Myocyte (in vitro differentiated cells): ENCODE measurements around the gene SOX10. TPM values are rescaled to one million over a fixed set of nuclear protein-coding genes. Genes with fewer than 3 reads are reported as not detected.

Source experiments
- DNase-seq: peaks from one replicate; pipeline ENCODE4 v3.0.0-alpha.2; 2012; ENCODE audit warnings: low read depth
- microRNA-seq: library from miRNA; unstranded; fragments of <30 nt; microRNA quantifications from one replicate; pipeline ENCODE4, GENCODE V29; 2016
- total RNA-seq: library from RNA; depleted of rRNA; stranded (reverse); fragments of >200 nt; gene quantifications from 2 replicates; pipeline ENCODE4 v1.2.3, GENCODE V29; 2014

SOX10 gene
- total RNA-seq, 1 donor from 2014 or later, result not detected

DNA sequence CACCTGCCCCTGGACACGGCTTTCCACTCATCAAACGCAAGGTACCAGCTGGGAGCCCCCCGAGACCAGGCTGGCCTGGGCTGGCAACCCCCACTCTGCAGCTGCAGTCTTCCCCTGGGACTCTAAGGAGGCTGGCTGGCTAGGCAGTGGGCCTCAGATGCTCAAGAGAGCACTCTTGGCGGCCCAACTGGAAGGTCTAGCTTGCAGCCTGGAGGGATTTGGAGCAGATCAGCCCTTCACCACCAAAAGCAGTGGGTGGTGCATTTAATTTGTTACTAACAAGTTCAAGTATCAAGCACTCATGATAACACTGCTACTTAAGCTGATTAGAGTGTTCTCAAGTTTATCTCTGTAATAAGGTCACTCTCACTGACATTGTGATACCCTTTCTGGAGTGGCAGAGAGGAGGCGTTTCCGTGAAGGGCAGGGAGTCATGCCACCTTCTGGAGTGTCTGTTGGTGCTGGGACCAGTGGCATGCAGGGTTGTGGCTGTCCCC lies 52.4 kb downstream of the SOX10 start:
- no peak for DNase-seq

DNA sequence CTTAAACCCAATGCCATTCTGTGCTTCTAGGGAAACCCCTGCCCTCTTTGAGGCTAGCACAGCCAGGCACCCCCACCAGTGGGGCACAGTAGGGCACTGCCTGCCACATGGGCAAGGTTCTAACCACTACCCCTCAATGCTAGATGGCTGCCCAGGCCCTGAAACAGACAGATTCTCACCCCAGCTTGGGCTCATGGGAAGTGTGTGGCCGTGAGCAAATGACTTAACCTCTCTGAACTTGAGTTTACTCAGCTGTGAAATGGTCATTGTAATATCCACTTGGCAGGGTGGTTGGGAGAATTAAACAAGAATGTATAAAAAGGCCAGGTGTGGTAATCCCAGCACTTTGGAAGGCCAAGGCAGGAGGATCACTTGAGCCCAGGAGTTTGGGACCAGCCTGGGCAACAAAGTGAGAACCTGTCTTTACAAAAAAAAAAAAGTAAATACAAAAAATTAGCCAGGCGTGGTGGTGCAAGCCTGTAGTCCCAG lies 53.4 kb downstream of the SOX10 start:
- DNase-seq, result no peak

DNA sequence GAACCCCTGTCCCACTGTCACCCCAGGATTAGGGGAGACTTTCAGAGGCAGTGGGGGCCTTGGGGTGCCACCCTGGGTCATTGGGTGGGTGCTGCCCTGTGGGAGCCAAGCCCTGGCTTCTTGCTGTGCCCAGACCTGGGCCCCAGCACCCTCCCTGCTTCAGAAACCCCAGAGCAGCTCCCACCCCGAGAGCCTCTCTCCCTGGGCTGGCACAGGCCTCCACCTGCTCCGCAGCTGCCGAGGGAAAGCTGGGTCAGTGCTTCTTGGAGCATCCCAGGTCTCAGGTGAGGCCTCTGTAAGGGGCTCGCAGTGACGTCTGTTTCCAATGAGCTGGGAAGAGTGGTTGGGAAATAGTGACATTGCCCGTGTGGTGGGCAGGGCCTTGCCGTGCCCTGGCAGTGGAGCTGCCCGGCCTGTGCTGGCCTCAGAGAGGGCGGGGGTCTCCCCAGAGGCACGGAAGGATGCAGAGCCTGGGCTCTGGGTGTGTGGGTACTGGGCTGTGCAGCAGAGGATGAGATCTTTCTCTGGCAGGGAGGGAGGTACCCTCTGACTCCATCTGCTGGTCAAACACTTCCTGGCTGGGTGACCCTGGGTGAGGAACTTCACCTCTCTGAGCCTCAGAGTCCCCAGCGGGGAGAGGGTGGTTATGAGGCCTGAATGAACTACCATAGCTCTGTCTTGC lies 53.9 kb downstream of the SOX10 start:
- peak; percentile 48 for DNase-seq

DNA sequence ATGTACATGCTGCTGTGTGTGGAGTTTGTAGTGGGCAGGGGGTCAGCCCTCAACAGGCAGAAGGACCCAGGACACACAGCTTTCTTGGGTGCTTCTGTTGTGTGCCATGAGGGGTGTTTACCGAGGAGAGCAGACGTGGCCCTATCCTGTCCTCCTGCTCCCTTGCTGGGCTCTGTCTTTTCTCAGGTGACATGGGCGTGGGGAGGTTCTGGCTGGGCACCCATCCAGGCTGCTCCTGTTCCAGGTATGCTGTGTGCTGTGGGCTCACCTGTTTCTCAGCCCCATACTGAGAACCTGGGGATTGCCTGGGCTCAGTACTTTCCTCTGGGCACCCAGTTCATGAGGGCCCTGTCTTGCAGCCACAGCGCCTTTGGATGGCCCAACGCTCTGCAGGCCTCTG lies 55.0 kb downstream of the SOX10 start:
- DNase-seq, result no peak

DNA sequence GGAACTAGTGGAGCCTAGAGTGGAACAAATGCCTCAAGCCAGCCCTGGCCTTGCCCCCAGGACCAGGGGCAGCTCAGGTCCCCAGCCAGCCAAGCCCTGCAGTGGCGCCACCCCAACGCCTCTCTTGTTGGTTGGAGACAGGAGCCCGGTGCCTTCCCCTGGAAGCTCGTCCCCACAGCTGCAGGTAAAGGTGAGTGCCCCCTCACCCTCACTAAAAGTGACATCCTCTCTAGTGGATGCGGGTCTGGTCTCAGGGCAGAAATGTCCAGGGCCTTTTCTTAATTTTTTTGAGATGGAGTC lies 56.8 kb downstream of the SOX10 start:
- DNase-seq, result no peak

DNA sequence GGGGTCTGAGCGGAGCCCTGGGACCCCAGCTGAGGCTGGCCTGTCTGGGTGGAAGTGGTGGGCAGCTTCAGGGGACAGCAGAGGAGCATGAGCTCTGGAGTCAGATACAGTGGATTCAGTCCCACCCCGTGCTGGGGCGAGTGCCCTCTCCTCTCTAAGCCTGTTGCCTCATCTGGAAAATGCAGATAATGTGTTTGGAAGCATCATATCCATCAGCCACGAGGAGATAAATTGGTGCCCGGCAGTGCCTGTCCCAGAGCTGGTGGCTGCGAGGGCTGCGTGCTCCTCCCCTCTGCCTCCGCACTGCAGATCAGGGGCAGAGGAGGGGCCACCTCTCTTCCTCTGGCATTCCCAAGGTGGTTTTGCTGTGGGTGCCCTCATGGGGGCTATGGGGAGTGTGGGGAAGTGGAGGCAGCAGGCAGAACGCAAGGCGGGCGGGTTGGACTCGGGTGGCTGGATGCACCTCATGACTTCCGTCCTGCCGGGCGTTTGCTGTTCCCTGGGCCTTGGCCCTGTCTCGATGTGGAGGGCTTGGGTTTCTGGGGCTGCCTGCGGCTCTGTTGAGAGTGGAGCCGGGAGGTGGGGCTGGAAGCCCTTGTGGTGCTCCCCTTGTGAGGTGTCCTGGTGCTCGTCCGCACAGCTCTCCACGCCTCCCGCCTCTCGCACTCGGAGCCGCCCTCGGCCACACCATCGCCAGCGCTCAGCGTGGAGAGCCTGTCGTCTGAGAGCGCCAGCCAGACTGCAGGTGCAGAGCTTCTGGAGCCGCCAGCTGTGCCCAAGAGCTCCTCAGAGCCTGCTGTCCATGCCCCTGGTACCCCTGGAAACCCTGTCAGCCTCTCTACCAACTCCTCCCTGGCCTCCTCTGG lies 57.4 kb downstream of the SOX10 start:
- DNase-seq, result no peak

DNA sequence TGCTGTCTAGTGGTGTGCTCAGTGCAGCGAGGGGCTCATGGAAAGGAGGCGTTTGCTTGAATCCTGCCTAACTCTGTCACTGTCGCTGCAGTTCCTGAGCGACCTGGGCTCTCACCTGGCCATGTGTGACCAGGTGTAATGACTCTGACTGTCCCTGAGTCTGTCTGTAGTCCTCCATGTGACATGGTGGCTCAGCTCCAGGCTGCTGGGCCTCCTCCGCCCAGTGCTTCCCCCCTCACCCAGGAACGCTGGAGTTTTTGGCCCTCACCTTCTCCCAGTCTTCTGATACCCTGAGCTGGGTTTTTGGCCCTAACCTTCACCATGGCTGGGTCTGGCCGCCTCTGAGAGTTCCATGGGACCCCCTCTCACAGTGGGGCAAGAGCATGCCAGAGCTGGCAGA lies 58.0 kb downstream of the SOX10 start:
- no peak for DNase-seq

DNA sequence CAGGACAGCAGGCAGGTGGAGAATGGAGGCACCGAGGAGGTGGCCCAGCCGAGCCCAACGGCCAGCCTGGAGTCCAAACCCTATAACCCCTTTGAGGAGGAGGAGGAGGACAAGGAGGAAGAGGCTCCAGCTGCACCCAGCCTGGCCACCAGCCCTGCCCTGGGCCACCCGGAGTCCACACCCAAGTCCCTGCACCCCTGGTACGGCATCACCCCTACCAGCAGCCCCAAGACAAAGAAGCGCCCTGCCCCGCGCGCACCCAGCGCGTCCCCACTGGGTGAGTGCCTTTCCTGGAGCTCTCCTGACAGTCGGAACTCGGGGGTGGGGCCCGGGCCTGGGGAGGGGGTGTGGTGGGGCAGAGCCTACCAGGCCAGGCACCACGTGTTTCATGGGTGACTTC lies 58.6 kb downstream of the SOX10 start:
- DNase-seq, result no peak

DNA sequence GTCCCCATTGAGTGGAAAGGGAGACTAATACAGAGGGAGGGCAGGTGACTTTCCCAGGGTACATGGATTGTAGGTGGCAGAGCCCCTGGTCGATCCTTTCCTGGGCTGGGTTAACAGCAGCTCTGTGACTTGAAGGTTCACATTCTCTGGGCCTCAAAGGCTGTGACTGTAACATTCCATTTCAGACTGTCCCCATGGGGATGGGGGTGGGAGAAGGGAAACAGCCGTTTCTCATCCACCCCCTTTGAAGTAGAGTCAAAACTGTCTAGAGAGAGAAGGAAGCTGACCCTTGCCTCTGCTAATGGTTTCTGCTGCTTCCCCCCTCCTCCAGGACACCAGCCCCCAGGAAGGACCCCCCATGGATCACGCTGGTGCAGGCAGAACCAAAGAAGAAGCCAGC lies 59.0 kb downstream of the SOX10 start:
- DNase-seq, result no peak

DNA sequence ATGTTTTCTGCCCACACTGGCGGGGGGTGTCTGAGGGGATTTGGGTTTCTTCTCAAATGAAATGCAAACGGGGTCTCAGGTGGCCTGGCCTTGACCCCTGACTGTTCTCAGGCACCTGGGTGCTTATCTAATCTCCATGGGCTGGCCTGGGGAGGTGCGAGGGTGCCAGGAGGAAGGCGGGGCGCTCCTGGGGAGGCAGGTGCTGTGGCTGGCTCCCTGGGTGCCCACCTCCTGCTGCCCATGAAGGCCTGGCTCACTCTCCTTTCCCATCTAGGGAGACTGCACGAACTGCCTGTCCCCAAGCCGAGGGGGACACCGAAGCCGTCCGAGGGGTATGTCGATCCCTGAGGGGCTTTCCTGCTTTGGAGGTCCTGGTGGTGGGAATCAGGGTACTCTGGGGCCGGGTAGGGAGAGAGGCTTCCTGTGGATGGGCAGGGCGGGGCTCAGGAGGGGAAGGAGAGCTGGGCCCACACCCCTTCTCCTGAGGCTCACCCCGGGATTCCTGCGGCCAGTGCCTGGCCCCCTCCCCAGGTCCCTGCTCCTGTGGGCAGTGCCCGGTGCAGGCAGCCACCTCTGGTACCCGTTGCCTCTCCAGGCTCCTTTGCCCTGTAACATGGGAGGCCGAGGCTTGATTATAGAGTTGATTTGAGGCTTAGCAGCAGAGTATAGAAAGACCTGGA lies 59.8 kb downstream of the SOX10 start:
- no peak for DNase-seq

DNA sequence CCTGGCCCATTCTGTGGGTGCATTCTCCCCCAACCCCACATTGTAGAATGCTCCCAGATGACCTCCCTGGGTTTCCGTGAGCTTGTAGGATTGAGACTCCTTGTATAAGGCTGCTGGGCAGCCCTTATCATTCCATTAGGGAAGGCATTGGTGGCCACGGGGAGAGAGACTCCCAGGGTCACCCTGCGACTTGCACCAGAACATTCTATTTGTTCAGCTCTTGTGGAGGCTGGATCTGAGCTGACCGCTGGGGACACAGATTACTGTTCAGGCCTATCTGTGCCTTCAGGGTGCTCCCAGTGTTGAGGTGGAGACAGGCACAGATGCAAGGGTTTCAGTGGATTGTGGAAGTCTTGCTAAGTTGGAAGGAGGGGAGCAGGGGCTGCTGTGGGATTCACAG lies 60.4 kb downstream of the SOX10 start:
- no peak for DNase-seq

Small RNA genes lying within 50 kb of the gene (microRNA-seq; reads per million reads assigned to microRNA genes)
- gene MIR4534 (not detected), gene MIR6820 (1.5 reads per million)

Other genes with a start within 250 kb of the SOX10 start
- gene GCAT, start 176.6 kb downstream of the SOX10 start, total RNA-seq, result 55.5 and 65.0 TPM in 2 replicates
- gene GALR3, start 161.2 kb downstream of the SOX10 start, total RNA-seq, result 0.24 TPM in 1 of 2 replicates, not detected in the other
- gene ANKRD54, start 140.2 kb downstream of the SOX10 start, total RNA-seq, result 40.8 and 45.9 TPM in 2 replicates
- 415 and 450 TPM in 2 replicates for gene EIF3L, start 135.1 kb downstream of the SOX10 start, total RNA-seq
- 51.6 and 69.1 TPM in 2 replicates for gene MICALL1, start 78.3 kb downstream of the SOX10 start, total RNA-seq
- gene C22orf23, start 31.0 kb downstream of the SOX10 start, total RNA-seq, result 0.53 and 0.62 TPM in 2 replicates
- 40.9 and 43.5 TPM in 2 replicates for gene POLR2F, start 30.9 kb downstream of the SOX10 start, total RNA-seq
- 6.3 and 8.7 TPM in 2 replicates for gene PICK1, start 72.8 kb upstream of the SOX10 start, total RNA-seq
- gene SLC16A8, start 99.6 kb upstream of the SOX10 start, total RNA-seq, result 0.56 TPM in 1 of 2 replicates, not detected in the other
- gene BAIAP2L2, start 126.1 kb upstream of the SOX10 start, total RNA-seq, result 0.10 and 0.45 TPM in 2 replicates
- 15.6 and 18.9 TPM in 2 replicates for gene PLA2G6, start 197.3 kb upstream of the SOX10 start, total RNA-seq
- gene MAFF, start 217.4 kb upstream of the SOX10 start, total RNA-seq, result 4.1 and 8.7 TPM in 2 replicates